Measurements from ENCODE around the gene PRR15L. TPM values are rescaled to one million over a fixed set of nuclear protein-coding genes. Genes with fewer than 3 reads are reported as not detected.

PRR15L gene
- total and polyA plus RNA-seq, 2 of the 8 experiments (the other 6 are each of a cell fraction or from before 2014, with no cell fraction given): 0.26 to 1.1 TPM

DNA sequence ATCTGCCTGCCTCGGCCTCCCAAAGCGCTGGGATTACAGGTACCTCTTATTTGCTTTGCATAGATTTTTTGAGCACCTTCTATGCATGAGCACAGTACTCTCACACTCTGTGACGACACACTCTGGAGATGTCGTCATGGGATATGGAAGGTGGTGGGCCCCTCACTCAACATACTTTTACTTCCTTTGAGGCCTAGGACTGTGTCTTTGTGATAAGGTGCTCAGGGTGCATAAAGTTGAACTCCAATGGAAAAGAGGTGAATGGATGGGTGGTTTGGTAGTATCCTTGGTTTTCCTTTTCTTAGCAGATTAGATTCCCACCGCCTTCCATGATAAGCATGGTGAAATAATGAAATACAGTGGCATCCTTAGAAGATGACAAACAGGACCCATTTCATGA lies 7.2 kb upstream of the PRR15L start:
- no peak overlapping the region for H2BK12ac ChIP-seq (ENCODE audit: low read depth, low read length)
- no peak overlapping the region for H4K91ac ChIP-seq (replicated peaks; ENCODE audit: insufficient read length, low read length)
- no peaks in the 10 kb centered on the region for H3K79me1 ChIP-seq (ENCODE audit: low read depth, low read length)
- H3K27me3 ChIP-seq (replicated peaks in 1 of 4; ENCODE audit: control insufficient read depth in 3 of 4, extremely low read depth in 1 of 4, insufficient read depth in 3 of 4, low read length in 3 of 4): no peaks in the 10 kb centered on the region
- FAIRE-seq (no peak), DNase-seq (ENCODE audit: low read depth in 1 of 2, low spot score in 2 of 2) (no peak)
- H3K56ac ChIP-seq (replicated peaks; ENCODE audit: insufficient read length, low read depth, low read length): no peak overlapping the region
- POLR2A ChIA-PET (ENCODE audit: partially characterized antibody): no interaction called here
- no peaks in the 10 kb centered on the region for H3K36me3 ChIP-seq (ENCODE audit: control insufficient read depth in 2 of 4, insufficient read depth in 4 of 4, low read length in 3 of 4)
- no peaks in the 10 kb centered on the region for H3K9me3 ChIP-seq (ENCODE audit: insufficient read depth in 2 of 2, low read depth in 1 of 2, low read length in 1 of 2)
- no peak overlapping the region for H3K4me2 ChIP-seq (ENCODE audit: insufficient read depth in 1 of 2, low read depth in 2 of 2, low read length in 2 of 2)
- no peaks in the 10 kb centered on the region for H3K4me1 ChIP-seq (replicated peaks in 1 of 4; ENCODE audit: control insufficient read depth in 3 of 4, insufficient read depth in 4 of 4, low read length in 3 of 4)
- no peaks in the 10 kb centered on the region for H3K79me2 ChIP-seq (ENCODE audit: control insufficient read depth in 1 of 2, insufficient read depth in 2 of 2, low read length in 2 of 2)
- H2AFZ ChIP-seq (ENCODE audit: low read length): no peak overlapping the region
- no peak overlapping the region for H3K23ac ChIP-seq (ENCODE audit: insufficient read length)
- no peaks in the 10 kb centered on the region; the same call in 1 of the 2 replicates for H3K23me2 ChIP-seq (ENCODE audit: low read depth, low read length)
- no peak overlapping the region for H4K5ac ChIP-seq (ENCODE audit: insufficient read length, low read depth, low read length)
- no peak overlapping the region for H2BK120ac ChIP-seq (replicated peaks; ENCODE audit: low read depth, low read length)
- no peak overlapping the region for H2AK5ac ChIP-seq (ENCODE audit: low read depth, low read length)
- no peak overlapping the region for H3K4ac ChIP-seq (replicated peaks; ENCODE audit: insufficient read length, low read depth, low read length)
- H2BK20ac ChIP-seq (ENCODE audit: low read length): no peak overlapping the region
- TF ChIP-seq SIN3A (conservative IDR thresholded peaks at IDR 0.05 in 1 of 2, IDR thresholded peaks at IDR 0.05 in 1 of 2; ENCODE audit: low read depth in 1 of 2, low read length in 2 of 2) (no peak), MAFK (IDR thresholded peaks at IDR 0.05; ENCODE audit: low read depth, low read length) (no peak), EP300 (IDR thresholded peaks at IDR 0.05; ENCODE audit: borderline replicate concordance in 1 of 2, low read depth in 2 of 2, low read length in 2 of 2) (no peak), USF2 (IDR thresholded peaks at IDR 0.05; ENCODE audit: low read length) (no peak)
- H2BK5ac ChIP-seq (ENCODE audit: low read depth, low read length): no peak overlapping the region
- no peak overlapping the region for H3K4me3 ChIP-seq (ENCODE audit: extremely low read depth in 1 of 4, insufficient read depth in 2 of 4, low read depth in 3 of 4, low read length in 4 of 4)
- WGBS, 2 experiments (ENCODE audit: extremely low coverage in 1 of 2, insufficient coverage in 1 of 2, insufficient read length in 1 of 2, insufficient replicate concordance in 2 of 2, low coverage in 1 of 2, low lambda C conversion rate in 2 of 2, missing lambda C conversion rate in 1 of 2): 89% methylated on average over 5 of the region's 5 CpGs; no CpG with 5 or more reads in 1 of the 2 experiments
- no peak overlapping the region for H4K8ac ChIP-seq (ENCODE audit: extremely low read depth, insufficient read depth, low read length)
- no peak overlapping the region for H3K18ac ChIP-seq (ENCODE audit: extremely low read depth, low read length)
- H3K27ac ChIP-seq (ENCODE audit: low read depth, low read length): no peak overlapping the region
- H2BK15ac ChIP-seq (ENCODE audit: low read length): no peak overlapping the region
- CTCF ChIA-PET (ENCODE audit: partially characterized antibody): interaction anchor here (0.6 to 40.5 kb wide), 7 partner anchors 11 to 118 kb away, joined by 3 to 1010 read pairs (median 3); partner anchors contain the start of genes PNPO and PRR15L
- no peaks in the 10 kb centered on the region for H4K20me1 ChIP-seq (replicated peaks in 1 of 2; ENCODE audit: control insufficient read depth in 1 of 2, insufficient read depth in 2 of 2, low read length in 2 of 2)
- H3K9ac ChIP-seq (replicated peaks in 1 of 4; ENCODE audit: extremely low read depth in 1 of 4, low read depth in 3 of 4, low read length in 3 of 4): no peak overlapping the region
- H3K14ac ChIP-seq (ENCODE audit: insufficient read length): no peak overlapping the region

Measured in H1 (cell line).